AG04450 (cell line): ENCODE data around the gene ZNF586. TPM values are rescaled to one million over a fixed set of nuclear protein-coding genes. Genes with fewer than 3 reads are reported as not detected.

ENCODE experiments used
- CTCF ChIA-PET: fragments of 300-600, 350-600 bp; formaldehyde crosslinking; extraction: SDS; loops from one replicate; lab custom pipeline; 2022; ENCODE audit warnings: antibody characterized with exemption, inconsistent platforms; lab: Charles Lee
- POLR2A ChIA-PET: fragments of 350-600 bp; formaldehyde crosslinking; extraction: SDS; loops from one replicate; lab custom pipeline; 2021; ENCODE audit warnings: antibody characterized with exemption, inconsistent platforms; lab: Yijun Ruan, JAX
- DNase-seq: peaks from one replicate; pipeline ENCODE4 v3.0.0-alpha.2; 2011; ENCODE audit warnings: low read depth, low spot score
- H3K27ac ChIP-seq: one replicate; pipeline ENCODE4 v1.5.1; 2012; ENCODE audit warnings: low read depth, low read length, control low read depth
- H3K27me3 ChIP-seq: one replicate; pipeline ENCODE4 v1.6.0; 2012; ENCODE audit warnings: low read length; ENCODE audit not compliant: control insufficient read depth, insufficient read depth
- H3K4me3 ChIP-seq: 2 replicates; pipeline ENCODE4 v1.5.1; 2011; ENCODE audit warnings: mild to moderate bottlenecking, low read depth, low read length, control low read depth
- H3K9me3 ChIP-seq: 2 replicates; pipeline ENCODE4 v1.5.1; 2012; ENCODE audit warnings: low read length; ENCODE audit not compliant: control insufficient read depth, insufficient read depth
- polyA plus RNA-seq: library from polyadenylated mRNA; depleted of rRNA; stranded (reverse); fragments of >200 nt; gene quantifications from 2 replicates; pipeline ENCODE4 v1.2.3, GENCODE V29; 2011
- TF ChIP-seq, protein P1 (sequence below): IDR thresholded peaks from 2 replicates; pipeline ENCODE4 v1.5.1; 2011; ENCODE audit warnings: low read depth, low read length, control low read depth, inconsistent platforms

Gene ZNF586
- polyA plus RNA-seq, 1 experiment = 9.8 TPM

DNA sequence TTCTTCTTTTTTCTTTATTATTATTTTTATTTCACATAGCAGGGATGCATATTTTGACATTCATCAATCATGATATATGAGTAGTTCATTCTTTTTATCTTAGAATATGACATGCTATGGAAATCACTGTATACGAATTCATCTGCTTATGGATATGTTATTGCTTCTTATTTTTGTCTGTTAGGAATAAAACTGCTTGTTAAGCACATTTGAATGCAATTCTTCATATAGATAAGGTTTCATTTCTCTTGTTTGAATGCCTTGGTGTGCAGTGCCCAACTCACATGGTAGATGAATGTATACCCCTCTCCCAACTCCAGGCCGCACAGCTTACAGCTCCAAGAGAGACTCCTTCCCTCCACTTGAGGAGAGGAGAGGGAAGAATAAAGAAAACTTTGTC is 11.5 kb upstream of the ZNF586 start:
- ChIA-PET CTCF (no interaction called here), POLR2A (no interaction called here)
- TF ChIP-seq, protein P1, sequence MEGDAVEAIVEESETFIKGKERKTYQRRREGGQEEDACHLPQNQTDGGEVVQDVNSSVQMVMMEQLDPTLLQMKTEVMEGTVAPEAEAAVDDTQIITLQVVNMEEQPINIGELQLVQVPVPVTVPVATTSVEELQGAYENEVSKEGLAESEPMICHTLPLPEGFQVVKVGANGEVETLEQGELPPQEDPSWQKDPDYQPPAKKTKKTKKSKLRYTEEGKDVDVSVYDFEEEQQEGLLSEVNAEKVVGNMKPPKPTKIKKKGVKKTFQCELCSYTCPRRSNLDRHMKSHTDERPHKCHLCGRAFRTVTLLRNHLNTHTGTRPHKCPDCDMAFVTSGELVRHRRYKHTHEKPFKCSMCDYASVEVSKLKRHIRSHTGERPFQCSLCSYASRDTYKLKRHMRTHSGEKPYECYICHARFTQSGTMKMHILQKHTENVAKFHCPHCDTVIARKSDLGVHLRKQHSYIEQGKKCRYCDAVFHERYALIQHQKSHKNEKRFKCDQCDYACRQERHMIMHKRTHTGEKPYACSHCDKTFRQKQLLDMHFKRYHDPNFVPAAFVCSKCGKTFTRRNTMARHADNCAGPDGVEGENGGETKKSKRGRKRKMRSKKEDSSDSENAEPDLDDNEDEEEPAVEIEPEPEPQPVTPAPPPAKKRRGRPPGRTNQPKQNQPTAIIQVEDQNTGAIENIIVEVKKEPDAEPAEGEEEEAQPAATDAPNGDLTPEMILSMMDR = no peak

DNA sequence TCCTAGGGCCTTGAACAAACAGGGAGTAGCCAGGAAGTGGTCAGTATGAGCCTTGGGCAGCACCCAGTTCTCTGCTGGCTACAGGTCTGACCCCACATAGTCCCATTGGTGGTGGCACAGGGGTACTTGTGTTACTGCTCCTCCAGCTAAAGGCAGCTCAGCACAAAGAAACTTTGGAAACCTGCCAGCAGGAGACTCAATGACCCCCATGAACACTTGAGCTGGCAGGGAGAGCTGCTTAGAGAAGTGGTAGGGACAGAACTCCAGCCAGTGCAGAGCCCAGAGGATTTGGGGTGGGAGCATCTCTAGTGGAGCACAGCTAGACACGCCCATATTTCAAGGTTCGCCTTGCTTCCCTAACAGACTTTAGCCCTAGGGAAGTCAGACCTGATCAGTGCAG is 10.4 kb upstream of the ZNF586 start:
- DNase-seq = no peak
- H3K27me3 ChIP-seq = no peaks in the 10 kb centered on the region
- TF ChIP-seq, protein P1 = no peak
- POLR2A ChIA-PET = no interaction called here
- CTCF ChIA-PET = no interaction called here
- H3K4me3 ChIP-seq = no peak overlapping the region
- peaks cover 17% of the 10 kb centered on the region for H3K9me3 ChIP-seq
- no peak overlapping the region for H3K27ac ChIP-seq

More for the DNA sequence above, 11.5 kb upstream of the ZNF586 start:
- Histone ChIP-seq H3K4me3 (no peak overlapping the region), H3K9me3 (peaks cover 21% of the 10 kb centered on the region), H3K27ac (no peak overlapping the region), H3K27me3 (no peaks in the 10 kb centered on the region)
- no peak for DNase-seq

DNA sequence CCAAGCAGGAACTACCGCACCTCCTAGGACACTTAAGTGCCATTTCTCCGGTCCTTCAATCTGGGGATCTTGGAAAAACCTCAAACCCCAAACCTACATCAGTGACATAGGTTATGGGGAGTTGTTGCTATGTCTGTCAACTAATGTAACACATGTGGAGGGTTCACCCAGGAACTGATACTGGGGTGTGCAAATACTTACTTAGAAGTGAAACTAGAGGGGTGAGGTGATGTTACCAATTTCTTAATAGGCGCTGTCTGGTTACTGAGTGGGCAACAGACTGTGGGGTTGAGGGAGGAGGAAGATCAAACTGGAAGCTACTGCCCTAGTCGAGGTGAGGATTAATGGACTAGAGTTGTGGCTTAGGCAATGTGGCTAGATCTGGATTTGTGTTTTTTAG is 1.9 kb downstream of the ZNF586 start:
- no peaks in the 10 kb centered on the region for H3K27me3 ChIP-seq
- DNase-seq = no peak
- ChIA-PET POLR2A (no interaction called here), CTCF (no interaction called here)
- TF ChIP-seq, protein P1 = no peak
- H3K27ac ChIP-seq = no peak overlapping the region
- peaks cover 41% of the 10 kb centered on the region for H3K9me3 ChIP-seq
- no peak overlapping the region for H3K4me3 ChIP-seq

DNA sequence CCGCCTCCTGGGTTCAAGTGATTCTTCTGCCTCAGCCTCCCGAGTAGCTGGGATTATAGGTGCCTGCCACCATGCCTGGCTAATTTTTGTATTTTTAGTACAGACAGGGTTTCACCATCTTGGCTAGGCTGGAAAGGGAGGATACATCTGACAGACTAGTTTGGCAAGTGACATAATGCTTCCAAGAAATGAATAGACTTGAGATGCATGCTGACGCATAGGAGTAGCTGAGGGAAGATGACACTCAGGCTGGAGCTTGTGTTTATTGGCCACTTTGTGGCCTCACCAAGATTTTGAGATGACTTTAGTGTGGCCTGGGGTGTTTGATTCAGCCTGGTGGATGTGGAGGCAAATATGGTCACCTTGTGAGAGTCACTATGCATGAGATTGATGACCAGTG is 4.0 kb downstream of the ZNF586 start:
- DNase-seq = no peak
- Histone ChIP-seq H3K27ac (no peak overlapping the region), H3K9me3 (peaks cover 52% of the 10 kb centered on the region), H3K4me3 (no peak overlapping the region), H3K27me3 (no peaks in the 10 kb centered on the region)
- POLR2A ChIA-PET = no interaction called here
- TF ChIP-seq, protein P1 = no peak
- CTCF ChIA-PET = no interaction called here

DNA sequence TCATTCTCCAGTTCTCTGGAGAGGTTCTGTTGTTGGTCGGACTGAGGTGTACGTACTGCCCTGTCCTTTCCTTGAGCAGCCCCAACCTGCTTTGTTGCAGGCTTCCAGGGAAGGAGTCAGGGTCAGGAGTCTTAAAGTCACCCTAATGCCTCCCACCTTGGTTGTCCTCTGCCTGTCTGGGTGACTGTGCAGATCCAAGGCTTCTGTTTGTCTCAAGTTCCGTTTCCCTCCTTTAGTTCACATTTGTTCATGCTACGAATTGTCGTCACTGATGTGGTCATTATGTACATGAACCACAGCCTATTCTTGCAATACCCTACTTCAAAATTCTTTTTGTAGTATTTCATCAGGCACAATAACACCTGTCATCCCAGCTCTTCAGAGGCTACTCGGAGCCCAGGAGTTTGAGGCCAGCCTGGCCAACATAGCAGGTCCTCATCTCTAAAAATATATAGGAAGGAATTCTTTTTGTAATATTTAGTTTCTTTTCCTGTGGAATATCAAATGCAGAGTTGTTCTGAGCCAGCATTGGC is 7.4 kb downstream of the ZNF586 start:
- Histone ChIP-seq H3K27me3 (no peaks in the 10 kb centered on the region), H3K9me3 (peaks cover 61% of the 10 kb centered on the region), H3K4me3 (no peak overlapping the region), H3K27ac (no peak overlapping the region)
- DNase-seq = no peak
- ChIA-PET POLR2A (no interaction called here), CTCF (no interaction called here)
- TF ChIP-seq, protein P1 = no peak
